Measurements from ENCODE around the gene CDC42. TPM values are rescaled to one million over a fixed set of nuclear protein-coding genes. Genes with fewer than 3 reads are reported as not detected.

CDC42 gene
- total and polyA plus RNA-seq, 2 of the 13 experiments (the other 11 are each of a cell fraction or from before 2014, with no cell fraction given) = 138 to 237 TPM

- TF ChIP-seq ZNF567 (CRISPR knock-in tag; IDR thresholded peaks at IDR 0.05; ENCODE audit: borderline replicate concordance) = 0 out of 2 replicates have a peak, but pooled peaks have one; percentile 48
- peak; percentile 20 for TF ChIP-seq ZNF883 (CRISPR knock-in tag; IDR thresholded peaks at IDR 0.05; ENCODE audit: not compliant biosample characterization)
- TF ChIP-seq ZBTB14 (CRISPR knock-in tag; IDR thresholded peaks at IDR 0.05) = 0 out of 2 replicates have a peak, but pooled peaks have one; percentile 58
- no peak for TF ChIP-seq USF2 (IDR thresholded peaks at IDR 0.05; ENCODE audit: low read depth, low read length)
- TF ChIP-seq USF2 (CRISPR knock-in tag; IDR thresholded peaks at IDR 0.05; ENCODE audit: borderline replicate concordance) = 0 out of 2 replicates have a peak, but pooled peaks have one; percentile 24
- peak; percentile 87 for TF ChIP-seq ELF3 (CRISPR knock-in tag; IDR thresholded peaks at IDR 0.05)
- TF ChIP-seq ARID4A (CRISPR knock-in tag; IDR thresholded peaks at IDR 0.05; ENCODE audit: borderline replicate concordance) = peak; percentile 75; the same call in 1 of the 2 replicates
- peak; percentile 64; the same call in 1 of the 2 replicates for TF ChIP-seq ZFP91 (CRISPR knock-in tag; IDR thresholded peaks at IDR 0.05; ENCODE audit: borderline replicate concordance)
- TF ChIP-seq ZNF607 (CRISPR knock-in tag; IDR thresholded peaks at IDR 0.05; ENCODE audit: borderline replicate concordance) = peak; percentile 84
- TF ChIP-seq ZNF773 (CRISPR knock-in tag; IDR thresholded peaks at IDR 0.05; ENCODE audit: borderline replicate concordance) = peak; percentile 62; the same call in 1 of the 2 replicates
- 0 out of 2 replicates have a peak, but pooled peaks have one; percentile 19 for TF ChIP-seq MEIS2 (CRISPR knock-in tag; IDR thresholded peaks at IDR 0.05)
- TF ChIP-seq CCDC6 (CRISPR knock-in tag; IDR thresholded peaks at IDR 0.05) = no peak
- no peak for TF ChIP-seq ISX (CRISPR knock-in tag; conservative IDR thresholded peaks at IDR 0.05)
- TF ChIP-seq NR0B2 (CRISPR knock-in tag; IDR thresholded peaks at IDR 0.05) = no peak; the same call in 1 of the 2 replicates
- TF ChIP-seq ZBTB2 (CRISPR knock-in tag; IDR thresholded peaks at IDR 0.05; ENCODE audit: low read depth) = peak; percentile 74
Measured at GRCh38 chr1:22052115-22053016, at the start of gene CDC42 (continued).

Data from HepG2 (cell line).